Stimulated activated CD8-positive, alpha-beta memory T cell treated with anti-CD3 and anti-CD28 coated beads, Interleukin-15, amount 100 ng/mL, for 1 hour (primary cell): ENCODE data around the gene NAXD.
A peak's percentile ranks its signal among the peaks of the same experiment; 100 is the strongest.
"Not testable (repeated sequence)": the region's sequence is repeated elsewhere in the genome, so short reads cannot be mapped to it uniquely, and the experiment has no call there.

Experiments
- DNase-seq: peaks from one replicate; pipeline ENCODE4 v3.0.0-alpha.2; 2020; ENCODE audit warnings: low read depth

Gene NAXD

DNA sequence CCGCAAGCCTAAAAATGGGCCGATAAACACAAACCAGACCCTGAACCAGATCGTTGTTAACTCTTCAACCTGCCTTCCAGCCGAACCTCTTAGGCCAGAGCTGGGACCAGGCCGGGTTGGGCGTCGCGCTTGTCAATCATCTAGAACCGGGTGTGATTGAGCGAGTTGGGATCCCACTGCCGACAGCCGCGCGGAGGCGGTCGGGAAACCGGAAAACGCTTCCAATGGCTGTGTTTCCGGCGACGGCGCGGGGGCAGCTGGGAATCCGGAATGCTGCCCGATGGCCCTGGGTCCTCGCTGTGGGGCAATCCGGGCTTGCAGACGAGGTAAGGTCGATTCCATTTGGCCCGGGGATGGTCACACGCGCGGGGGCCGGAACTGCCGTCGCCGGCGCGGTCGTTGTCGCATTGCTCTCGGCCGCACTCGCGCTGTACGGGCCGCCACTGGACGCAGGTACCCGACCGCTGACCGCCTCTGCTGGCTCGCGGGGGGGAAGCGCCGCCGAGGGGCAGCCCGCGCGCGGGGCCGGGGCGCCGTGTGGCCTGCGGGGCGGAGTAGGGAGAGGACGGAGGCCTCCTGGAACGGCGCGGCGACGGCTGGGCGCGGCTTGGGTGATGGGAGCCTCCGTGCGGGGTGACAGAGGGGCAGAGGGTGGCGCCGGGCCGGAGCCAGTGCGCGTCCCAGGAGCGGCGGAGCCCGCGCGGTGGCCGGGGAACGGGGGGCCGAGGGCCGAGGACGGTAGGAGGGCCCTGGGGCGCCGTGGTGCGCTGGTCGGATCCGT, at the start of gene NAXD:
Gene NAXD, plus strand, starts transcription at position 224 of the 781 bp plus-strand sequence. Its CDS starts 57 bp downstream, at position 281.
- DNase-seq, result peak; percentile 40

GRCh38 chr13:110566171-110566570, 49.2 kb upstream of the NAXD start:
- DNase-seq, result no peak

DNA sequence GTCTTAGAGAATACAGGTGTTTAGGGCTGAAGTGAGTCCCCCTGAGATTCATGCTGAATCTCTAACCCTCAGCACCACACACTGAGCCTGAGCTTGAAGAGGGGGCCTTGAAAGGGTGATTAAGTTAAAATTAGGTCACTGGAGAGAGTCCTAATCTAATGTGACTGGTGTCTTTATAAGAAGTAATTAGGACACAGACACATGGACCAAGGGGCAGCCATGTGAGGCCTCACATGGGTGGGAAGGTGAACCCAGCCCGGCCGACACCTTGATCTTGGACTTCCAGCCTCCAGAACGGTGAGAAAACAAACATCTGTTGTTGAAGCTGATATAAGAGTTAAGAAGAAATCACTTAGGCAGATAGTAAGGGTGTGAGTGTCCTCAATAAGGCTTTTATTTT, 46.7 kb upstream of the NAXD start:
- no peak for DNase-seq

DNA sequence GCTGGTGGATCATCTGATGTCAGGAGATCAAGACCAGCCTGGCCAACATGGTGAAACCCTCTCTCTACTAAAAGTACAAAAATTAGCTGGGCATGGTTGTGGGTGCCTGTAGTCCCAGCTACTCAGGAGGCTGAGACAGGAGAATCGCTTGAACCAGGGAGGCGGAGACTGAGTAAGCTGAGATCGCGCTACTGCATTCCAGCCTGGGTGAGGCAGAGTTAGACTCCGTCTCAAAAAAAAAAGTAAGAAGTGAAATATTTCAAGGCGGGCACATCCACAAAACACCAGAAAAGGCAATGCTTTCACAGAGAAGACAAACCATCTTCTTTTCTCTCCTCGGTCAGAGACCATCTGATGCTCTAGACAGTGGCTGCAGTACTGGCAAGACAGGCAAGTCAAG, 45.4 kb upstream of the NAXD start:
- not testable (repeated sequence) for DNase-seq

GRCh38 chr13:110570886-110571285, 44.5 kb upstream of the NAXD start:
- DNase-seq, result no peak

DNA sequence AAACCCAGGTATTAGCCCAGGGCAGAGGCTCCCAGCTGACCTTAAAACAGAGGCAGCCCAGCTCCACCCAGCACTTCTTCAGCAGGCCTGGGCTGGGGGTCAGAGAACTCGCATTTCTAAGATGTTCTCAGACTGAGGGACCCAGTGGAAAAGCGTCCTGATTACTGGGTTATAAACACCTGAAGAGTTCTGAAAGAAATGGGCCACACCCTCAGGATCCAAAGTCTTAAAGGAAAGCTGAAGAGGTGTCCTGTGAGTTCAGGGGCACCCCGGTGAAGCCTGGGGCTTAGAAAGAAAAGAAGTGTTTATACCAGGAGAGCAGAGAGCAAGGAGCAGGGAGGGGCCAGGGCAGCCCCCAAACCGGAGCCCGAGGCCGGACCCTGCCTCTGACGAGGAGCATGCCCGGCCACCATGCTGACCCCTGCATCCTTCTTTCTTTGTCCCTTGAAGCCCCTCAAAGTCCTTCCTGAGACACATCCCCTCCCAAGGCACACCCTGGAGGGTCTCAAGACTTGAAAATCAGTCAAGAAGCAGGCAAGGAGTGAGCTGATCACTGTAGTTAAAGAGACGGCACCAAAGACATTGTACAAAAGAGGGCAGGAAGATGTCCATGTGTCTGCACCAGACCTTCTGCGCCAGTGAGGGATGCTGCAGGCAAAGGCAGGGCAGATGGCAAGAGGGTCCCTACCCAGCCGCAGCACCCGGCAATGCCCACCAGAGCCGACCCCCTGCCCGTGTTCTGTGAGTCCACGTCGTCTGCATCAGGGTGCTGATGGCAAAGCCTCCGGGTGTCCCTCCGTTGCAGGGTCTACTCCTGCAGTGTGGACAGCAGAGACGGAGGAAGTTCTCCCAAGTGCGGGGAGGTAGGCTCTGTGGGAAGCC, 43.2 kb upstream of the NAXD start:
- no peak for DNase-seq

DNA sequence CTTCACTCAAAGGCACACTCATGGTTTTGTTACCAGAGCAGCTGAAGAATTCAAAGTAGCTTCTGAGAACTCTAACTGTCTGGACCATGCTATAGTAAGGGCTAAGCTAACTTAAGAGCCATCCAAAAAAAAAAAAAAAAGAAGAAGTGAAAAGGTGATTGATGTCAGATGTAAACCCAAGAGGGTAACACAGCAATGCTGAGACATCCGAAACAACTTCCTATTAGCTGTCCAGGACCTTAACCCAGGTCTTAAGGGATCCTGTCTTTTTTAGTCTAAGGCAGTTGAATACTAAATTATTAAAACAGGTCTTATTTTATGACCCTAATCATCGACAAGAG, 42.6 kb upstream of the NAXD start:
- no peak for DNase-seq

GRCh38 chr13:110574161-110574560, 41.2 kb upstream of the NAXD start:
- no peak for DNase-seq

DNA sequence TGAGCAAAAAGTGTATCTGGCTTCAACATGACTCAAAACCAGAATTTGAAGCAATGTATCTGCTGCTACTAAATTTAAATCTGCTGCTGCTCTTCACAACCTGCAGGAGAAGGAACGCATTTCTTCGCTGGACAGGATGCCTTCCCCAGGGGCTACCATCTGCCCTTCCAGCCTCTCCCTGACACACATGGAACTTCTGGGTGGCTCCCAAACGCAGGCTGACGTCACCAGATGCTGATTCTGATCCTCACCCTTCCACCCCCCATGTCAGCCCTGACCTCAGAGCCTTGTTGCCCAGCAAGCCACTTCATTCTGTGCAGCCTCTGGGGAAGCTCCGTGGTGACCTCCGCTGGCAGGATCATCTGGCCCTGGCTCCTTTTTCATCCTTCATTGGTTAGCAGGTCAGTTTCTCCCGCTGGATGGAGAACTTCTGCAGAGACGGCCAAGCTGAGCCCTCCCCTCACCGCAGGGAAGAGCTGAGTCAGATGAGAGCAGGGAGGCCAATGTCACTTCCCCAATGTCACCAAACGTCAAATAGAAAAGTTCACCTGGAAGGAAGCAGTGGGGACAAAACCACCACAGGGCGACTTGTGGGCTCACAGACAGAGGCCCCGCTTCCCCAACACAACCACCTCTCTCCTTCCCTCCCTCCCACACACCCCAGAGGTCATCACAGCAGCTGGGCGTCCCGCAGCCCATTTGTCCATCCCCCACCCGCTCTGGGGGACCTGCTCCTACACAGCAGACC, 39.8 kb upstream of the NAXD start:
- no peak for DNase-seq

- DNase-seq, result no peak
Observed at GRCh38 chr13:110576070-110576394, 39.3 kb upstream of the NAXD start.

GRCh38 chr13:110576736-110577476, 38.4 kb upstream of the NAXD start:
- DNase-seq, result no peak

DNA sequence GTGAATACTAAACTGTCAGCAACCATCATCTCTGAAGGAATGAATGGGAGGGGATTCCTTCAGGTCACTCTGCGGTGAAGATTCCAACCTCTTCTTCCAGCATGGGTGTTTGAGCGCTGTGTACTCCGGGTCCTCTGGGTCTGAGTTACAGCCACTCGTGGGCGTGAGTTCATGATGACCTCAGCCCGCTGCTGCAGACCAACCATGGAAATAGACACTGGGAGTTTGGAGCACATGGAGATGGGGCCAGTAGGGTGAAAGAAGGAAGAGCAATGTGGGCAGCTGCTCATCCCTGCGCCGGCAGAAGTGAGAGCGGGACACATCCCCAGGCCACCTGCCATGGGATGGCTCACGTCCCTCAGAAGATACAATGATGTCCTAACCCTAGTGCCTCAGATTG, 37.0 kb upstream of the NAXD start:
- DNase-seq, result no peak

- DNase-seq, result no peak
Observed at GRCh38 chr13:110580800-110581199, 34.5 kb upstream of the NAXD start.

DNA sequence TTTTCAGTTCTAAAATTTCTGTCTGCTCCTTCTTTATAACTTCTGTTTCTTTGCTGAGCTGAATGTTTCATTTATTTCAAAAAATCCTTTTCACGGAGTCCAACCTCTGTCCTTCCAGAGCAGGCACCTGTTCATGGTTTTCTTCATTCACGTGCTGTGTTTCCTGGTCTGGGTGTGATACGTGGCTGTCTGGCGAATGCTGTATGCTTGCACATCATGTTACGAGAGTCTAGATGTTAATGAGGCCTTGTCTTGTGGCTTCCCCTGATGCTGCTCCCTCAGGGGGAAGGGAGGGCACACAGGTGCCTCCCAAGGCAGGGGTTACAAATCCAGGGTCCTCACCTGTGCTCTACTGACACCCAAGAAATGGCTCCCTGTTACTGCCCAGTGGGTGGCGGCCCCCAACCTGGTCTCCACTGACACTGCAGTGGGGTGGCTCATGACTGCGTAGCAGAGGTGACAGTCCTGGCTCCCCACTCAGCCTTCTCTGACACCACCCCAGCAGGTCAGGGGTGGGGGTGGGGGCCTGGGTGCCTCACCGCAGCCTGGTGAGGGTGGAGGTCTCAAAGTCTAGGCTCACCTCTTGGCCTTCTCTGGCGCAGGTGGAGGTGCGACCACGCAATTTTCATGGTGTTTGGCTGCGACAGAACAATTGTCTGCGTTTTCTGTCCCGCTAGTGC, 33.7 kb upstream of the NAXD start:
- DNase-seq, result no peak

DNA sequence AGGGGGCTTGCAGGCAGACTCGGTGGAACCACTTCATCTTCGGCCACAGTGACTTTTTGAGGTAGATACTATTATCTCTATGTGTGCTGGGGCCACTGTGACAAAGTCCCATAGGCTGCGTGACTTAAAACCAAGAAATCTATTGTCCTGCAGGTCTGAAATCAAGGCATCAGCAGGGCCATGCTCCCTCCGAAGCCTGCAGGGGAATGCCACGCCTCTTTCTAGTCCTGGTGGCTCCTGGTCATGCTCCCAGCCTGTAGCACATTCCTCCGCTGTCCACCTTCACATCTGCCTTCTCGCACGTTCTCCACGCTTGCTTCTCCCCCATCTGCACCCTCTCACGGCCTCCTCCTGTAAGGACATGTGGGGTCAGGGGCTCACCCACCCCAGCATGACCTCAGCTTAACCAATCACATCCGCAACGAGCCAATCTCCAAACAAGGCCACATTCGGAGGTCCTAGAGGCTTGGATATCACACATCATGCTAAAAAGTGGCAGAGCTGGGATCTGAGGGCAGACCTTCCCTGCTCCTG, 32.9 kb upstream of the NAXD start:
- no peak for DNase-seq

GRCh38 chr13:110583178-110583865, 32.0 kb upstream of the NAXD start:
- DNase-seq, result no peak

DNA sequence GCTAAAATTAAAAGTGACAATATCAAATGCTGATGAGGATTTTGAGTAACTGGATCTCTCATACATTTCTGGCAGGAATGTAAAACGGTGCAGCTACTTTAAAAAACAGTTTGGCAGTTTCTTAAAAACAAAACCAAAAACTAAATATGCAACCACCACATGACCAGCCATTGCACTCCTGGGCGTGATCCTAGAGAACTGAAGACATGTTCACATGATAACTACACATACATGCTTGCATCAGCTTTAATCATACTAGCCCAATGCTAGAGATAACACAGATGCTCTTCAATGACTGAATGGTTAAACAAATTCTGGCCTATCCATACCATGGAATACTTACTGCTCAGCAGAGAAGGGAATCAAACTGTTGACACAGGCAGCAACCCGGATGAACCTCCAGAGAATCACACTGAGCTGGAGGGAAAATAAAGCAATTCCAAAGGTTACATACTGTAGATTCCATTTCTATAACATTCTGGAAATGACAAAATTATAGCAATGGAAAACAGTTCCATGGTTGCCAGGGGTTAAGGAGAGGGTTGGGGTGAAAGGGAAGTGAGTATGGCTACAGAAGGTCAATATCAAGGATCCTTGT, 25.5 kb upstream of the NAXD start:
- DNase-seq, result no peak

DNA sequence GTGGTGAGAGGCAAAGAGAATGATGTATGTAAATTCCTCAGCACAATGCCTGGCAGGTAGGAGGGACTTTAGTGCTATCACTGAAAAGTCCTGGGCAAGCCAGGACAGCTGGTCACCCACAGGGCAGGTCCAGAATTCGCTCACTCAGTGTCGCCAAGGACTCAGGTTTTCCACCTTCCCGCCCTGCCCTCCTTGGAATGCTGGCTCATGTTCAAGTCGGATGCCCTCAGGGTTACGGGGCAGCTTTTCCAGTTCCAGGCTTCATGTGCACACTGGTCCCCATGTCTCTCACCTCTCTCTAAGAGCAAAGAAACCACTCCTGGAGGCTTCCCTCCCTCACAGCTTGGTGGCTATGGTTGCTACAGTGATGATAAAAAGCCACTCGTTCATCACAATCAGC, 24.8 kb upstream of the NAXD start:
- no peak for DNase-seq

- DNase-seq, result no peak
Observed at GRCh38 chr13:110592665-110593064, 22.7 kb upstream of the NAXD start.

DNA sequence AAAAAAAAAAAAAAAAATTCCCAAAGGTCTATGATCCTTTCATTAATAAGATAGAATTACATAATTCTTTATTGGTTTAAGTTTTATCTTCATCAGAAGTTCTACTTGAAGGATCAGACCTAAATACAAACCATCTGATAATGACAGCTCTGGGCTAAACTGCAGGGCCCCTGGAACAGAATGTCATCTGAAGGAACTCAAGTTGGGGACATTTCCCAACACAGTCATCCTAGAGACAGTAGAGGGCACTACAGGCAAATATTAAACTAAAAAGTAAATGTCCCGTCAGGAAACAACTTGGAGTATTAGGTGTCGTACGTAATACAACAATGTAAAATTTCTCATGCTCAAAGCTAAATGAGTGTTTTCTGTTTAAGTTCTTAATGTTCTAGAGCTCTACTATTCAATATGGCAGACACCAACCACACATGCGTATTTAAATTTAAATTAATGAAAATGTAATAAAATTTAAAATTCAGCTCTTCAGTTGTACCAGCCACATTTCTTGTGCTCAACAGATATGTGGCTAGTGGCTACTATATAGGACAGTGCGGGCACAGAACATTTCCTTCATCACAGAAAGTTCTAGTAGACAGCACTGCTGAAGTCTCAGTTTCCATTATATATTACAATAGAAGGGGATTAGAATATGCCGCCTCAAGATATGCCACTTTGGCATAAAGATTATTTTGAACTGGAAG, 21.8 kb upstream of the NAXD start:
- DNase-seq, result no peak
